SK-N-SH treated with all-trans-retinoic acid at 6 μM for 48 hours (cell line): ENCODE results near the gene VPS41.

Source experiments
- ATAC-seq: fragments of 200-7000 bp; cut with Tn5 transposase; 3 replicates; pipeline ENCODE4 v1.9.1; 2020; ENCODE audit warnings: mild to moderate bottlenecking, moderate library complexity
- BACH2 ChIP-seq: fragments of 250-450 bp; sonication (Bioruptor Pico); IDR thresholded peaks from 2 replicates; pipeline ENCODE4 v1.9.0; 2021; ENCODE audit warnings: mild to moderate bottlenecking, borderline replicate concordance
- CSDC2 ChIP-seq: fragments of 250-450 bp; sonication (Bioruptor Pico); IDR thresholded peaks from 2 replicates; pipeline ENCODE4 v1.5.0; 2020; ENCODE audit warnings: mild to moderate bottlenecking, moderate library complexity
- ESRRG ChIP-seq: fragments of 250-450 bp; sonication (Bioruptor Pico); IDR thresholded peaks from 2 replicates; pipeline ENCODE4 v1.6.1; 2021; ENCODE audit warnings: mild to moderate bottlenecking
- GLIS3 ChIP-seq: fragments of 250-450 bp; sonication (Bioruptor Pico); IDR thresholded peaks from 2 replicates; pipeline ENCODE4 v1.5.0; 2020; ENCODE audit warnings: mild to moderate bottlenecking, moderate library complexity
- ISL1 ChIP-seq: fragments of 250-450 bp; sonication (Bioruptor Pico); IDR thresholded peaks from 2 replicates; pipeline ENCODE4 v2.1.2; 2022; ENCODE audit warnings: mild to moderate bottlenecking, moderate library complexity
- OSR1 ChIP-seq: fragments of 250-450 bp; sonication (Bioruptor Pico); IDR thresholded peaks from 2 replicates; pipeline ENCODE4 v1.8.0; 2022; ENCODE audit warnings: moderate library complexity, mild to moderate bottlenecking, inconsistent platforms
- RARB ChIP-seq: fragments of 250-450 bp; sonication (Bioruptor Pico); IDR thresholded peaks from 2 replicates; pipeline ENCODE4 v1.8.0; 2021; ENCODE audit warnings: mild to moderate bottlenecking, moderate library complexity
- SNAI2 ChIP-seq: fragments of 250-450 bp; sonication (Bioruptor Pico); IDR thresholded peaks from 2 replicates; pipeline ENCODE4 v1.5.0; 2020; ENCODE audit warnings: mild to moderate bottlenecking, moderate library complexity
- TCF4 ChIP-seq: fragments of 250-450 bp; sonication (Bioruptor Pico); IDR thresholded peaks from 2 replicates; pipeline ENCODE4 v1.8.0; 2021; ENCODE audit warnings: mild to moderate bottlenecking, moderate library complexity, borderline replicate concordance
- TOX ChIP-seq: fragments of 250-450 bp; sonication (Bioruptor Pico); IDR thresholded peaks from 2 replicates; pipeline ENCODE4 v1.8.0; 2021; ENCODE audit warnings: mild to moderate bottlenecking, moderate library complexity, borderline replicate concordance
- ZC3H10 ChIP-seq: fragments of 250-450 bp; sonication (Bioruptor Pico); IDR thresholded peaks from 2 replicates; pipeline ENCODE4 v1.5.1; 2021; ENCODE audit warnings: mild to moderate bottlenecking, moderate library complexity
- ZFP3 ChIP-seq: fragments of 250-450 bp; sonication (Bioruptor Pico); IDR thresholded peaks from 2 replicates; pipeline ENCODE4 v1.5.0; 2020; ENCODE audit warnings: mild to moderate bottlenecking, moderate library complexity
- ZFP30 ChIP-seq: fragments of 450-650 bp; formaldehyde crosslinking; IDR thresholded peaks from 2 replicates; pipeline ENCODE4 v1.5.0; 2022; ENCODE audit warnings: mild to moderate bottlenecking, moderate library complexity
- ZNF565 ChIP-seq: fragments of 450-650 bp; formaldehyde crosslinking; conservative IDR thresholded peaks from 2 replicates; pipeline ENCODE4 v1.5.0; 2020; ENCODE audit warnings: low read depth, mild to moderate bottlenecking, moderate library complexity
- ZNF70 ChIP-seq: fragments of 450-650 bp; formaldehyde crosslinking; IDR thresholded peaks from 2 replicates; pipeline ENCODE4 v1.5.0; 2020; ENCODE audit warnings: mild to moderate bottlenecking, moderate library complexity
- ZNF8 ChIP-seq: fragments of 450-650 bp; formaldehyde crosslinking; IDR thresholded peaks from 2 replicates; pipeline ENCODE4 v1.5.0; 2020; ENCODE audit warnings: mild to moderate bottlenecking, moderate library complexity
- TF ChIP-seq, protein P1 (sequence below): fragments of 250-450 bp; sonication (Bioruptor Pico); IDR thresholded peaks from 2 replicates; pipeline ENCODE4 v1.5.1; 2020; ENCODE audit warnings: low read depth, mild to moderate bottlenecking, moderate library complexity
- TF ChIP-seq, protein P2 (sequence below): fragments of 250-450 bp; sonication (Bioruptor Pico); IDR thresholded peaks from 2 replicates; pipeline ENCODE4 v1.8.0; 2020; ENCODE audit warnings: mild to moderate bottlenecking, moderate library complexity, borderline replicate concordance
- TF ChIP-seq, protein P3 (sequence below): fragments of 250-450 bp; sonication (Bioruptor Pico); IDR thresholded peaks from 2 replicates; pipeline ENCODE4 v1.8.0; 2021; ENCODE audit warnings: low read depth, mild to moderate bottlenecking, moderate library complexity, borderline replicate concordance
- TF ChIP-seq, protein P4 (sequence below): fragments of 250-450 bp; sonication (Bioruptor Pico); IDR thresholded peaks from 2 replicates; pipeline ENCODE4 v1.5.0; 2020; ENCODE audit warnings: mild to moderate bottlenecking, moderate library complexity
- TF ChIP-seq, protein P5 (sequence below): fragments of 250-450 bp; sonication (Bioruptor Pico); IDR thresholded peaks from 2 replicates; pipeline ENCODE4 v1.5.1; 2021; ENCODE audit warnings: mild to moderate bottlenecking, moderate library complexity

The VPS41 gene

DNA sequence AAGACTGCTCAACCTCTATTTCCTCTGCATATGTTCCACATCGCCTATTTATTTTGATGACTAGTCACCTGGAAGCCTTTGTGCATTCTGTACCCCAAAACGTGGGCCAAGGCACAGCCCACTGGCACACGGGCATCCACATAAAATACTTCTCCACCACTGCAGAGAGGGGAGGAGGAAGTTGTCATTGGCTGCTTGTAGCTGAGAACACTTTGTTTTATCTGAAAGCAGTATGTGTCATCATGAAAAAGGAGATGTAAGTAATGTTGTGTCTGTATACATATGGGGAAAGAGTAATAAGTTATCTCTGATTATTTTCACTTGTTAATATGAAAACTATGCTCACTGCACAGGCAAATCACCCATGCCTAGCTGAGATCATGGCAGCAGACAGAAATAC is 229.6 kb downstream of the VPS41 start:
- no peak for ATAC-seq
- no peak for TF ChIP-seq BACH2

DNA sequence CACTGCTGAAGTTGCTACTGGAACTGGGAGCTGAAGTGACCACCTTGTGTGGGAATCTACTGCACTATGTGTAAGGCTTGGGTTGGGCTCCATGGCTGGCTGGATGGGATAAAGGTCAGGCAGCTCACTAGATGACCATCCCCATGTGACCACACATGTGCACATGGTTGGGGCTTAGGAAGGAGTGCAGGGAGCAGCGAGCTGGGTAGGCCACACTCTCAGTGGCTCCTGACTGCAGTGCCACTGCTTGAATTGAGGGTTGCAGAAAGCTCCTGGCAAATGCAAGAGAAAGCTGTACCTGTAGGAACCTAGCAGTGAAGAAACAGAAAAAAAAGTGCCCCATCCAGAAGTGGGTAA is 230.3 kb downstream of the VPS41 start:
- ATAC-seq = no peak
- no peak for TF ChIP-seq TCF4 (CRISPR knock-in tag)
- TF ChIP-seq ZNF565 = no peak
- TF ChIP-seq ZFP3 (CRISPR knock-in tag) = no peak
- TF ChIP-seq, protein P1, sequence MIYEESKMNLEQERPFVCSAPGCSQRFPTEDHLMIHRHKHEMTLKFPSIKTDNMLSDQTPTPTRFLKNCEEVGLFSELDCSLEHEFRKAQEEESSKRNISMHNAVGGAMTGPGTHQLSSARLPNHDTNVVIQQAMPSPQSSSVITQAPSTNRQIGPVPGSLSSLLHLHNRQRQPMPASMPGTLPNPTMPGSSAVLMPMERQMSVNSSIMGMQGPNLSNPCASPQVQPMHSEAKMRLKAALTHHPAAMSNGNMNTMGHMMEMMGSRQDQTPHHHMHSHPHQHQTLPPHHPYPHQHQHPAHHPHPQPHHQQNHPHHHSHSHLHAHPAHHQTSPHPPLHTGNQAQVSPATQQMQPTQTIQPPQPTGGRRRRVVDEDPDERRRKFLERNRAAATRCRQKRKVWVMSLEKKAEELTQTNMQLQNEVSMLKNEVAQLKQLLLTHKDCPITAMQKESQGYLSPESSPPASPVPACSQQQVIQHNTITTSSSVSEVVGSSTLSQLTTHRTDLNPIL = no peak

DNA sequence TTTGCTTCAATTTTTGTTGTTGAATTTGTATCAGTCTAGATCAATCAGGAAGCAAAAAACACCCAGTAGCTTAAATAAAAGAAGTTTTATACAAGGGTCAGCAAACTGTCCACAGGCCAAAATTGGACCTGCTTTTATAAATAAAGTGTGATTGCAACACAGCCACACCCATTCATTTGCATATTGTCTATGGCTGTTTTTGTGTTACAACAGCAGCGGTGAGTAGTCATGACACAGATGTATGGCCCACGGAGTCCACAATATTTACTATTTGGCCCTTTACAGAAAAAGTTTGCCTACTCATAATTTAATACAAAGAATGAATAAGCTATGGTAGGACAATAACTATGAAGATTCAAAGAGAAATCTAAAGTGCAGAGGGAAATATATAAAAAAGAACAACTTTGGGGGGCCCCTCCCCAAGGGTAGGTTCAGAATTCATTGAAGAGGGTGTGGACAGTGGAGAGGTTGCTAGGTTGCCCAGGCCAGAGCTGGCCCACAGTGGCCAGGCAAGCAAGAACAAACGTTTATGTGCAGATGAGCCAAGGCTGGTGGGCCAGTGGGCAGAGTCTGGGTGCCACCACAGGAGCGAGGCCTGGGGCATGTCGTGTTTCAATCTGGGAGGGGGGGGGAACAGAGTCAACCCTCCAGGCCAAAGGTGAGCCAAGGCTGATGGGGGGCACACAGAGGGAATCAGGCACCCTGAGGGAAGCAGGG is 230.9 kb downstream of the VPS41 start:
- ATAC-seq = no peak
- TF ChIP-seq OSR1 (CRISPR knock-in tag) (no peak), SNAI2 (no peak), ISL1 (CRISPR knock-in tag) (no peak), BACH2 (no peak), ESRRG (no peak), ZC3H10 (CRISPR knock-in tag) (no peak), ZNF8 (no peak), RARB (CRISPR knock-in tag) (no peak), ZNF565 (no peak)
- TF ChIP-seq, protein P2, sequence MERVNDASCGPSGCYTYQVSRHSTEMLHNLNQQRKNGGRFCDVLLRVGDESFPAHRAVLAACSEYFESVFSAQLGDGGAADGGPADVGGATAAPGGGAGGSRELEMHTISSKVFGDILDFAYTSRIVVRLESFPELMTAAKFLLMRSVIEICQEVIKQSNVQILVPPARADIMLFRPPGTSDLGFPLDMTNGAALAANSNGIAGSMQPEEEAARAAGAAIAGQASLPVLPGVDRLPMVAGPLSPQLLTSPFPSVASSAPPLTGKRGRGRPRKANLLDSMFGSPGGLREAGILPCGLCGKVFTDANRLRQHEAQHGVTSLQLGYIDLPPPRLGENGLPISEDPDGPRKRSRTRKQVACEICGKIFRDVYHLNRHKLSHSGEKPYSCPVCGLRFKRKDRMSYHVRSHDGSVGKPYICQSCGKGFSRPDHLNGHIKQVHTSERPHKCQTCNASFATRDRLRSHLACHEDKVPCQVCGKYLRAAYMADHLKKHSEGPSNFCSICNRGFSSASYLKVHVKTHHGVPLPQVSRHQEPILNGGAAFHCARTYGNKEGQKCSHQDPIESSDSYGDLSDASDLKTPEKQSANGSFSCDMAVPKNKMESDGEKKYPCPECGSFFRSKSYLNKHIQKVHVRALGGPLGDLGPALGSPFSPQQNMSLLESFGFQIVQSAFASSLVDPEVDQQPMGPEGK (CRISPR knock-in tag) = no peak
- TF ChIP-seq, protein P3, sequence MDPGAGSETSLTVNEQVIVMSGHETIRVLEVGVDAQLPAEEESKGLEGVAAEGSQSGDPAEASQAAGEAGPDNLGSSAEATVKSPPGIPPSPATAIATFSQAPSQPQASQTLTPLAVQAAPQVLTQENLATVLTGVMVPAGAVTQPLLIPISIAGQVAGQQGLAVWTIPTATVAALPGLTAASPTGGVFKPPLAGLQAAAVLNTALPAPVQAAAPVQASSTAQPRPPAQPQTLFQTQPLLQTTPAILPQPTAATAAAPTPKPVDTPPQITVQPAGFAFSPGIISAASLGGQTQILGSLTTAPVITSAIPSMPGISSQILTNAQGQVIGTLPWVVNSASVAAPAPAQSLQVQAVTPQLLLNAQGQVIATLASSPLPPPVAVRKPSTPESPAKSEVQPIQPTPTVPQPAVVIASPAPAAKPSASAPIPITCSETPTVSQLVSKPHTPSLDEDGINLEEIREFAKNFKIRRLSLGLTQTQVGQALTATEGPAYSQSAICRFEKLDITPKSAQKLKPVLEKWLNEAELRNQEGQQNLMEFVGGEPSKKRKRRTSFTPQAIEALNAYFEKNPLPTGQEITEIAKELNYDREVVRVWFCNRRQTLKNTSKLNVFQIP (CRISPR knock-in tag) = no peak

DNA sequence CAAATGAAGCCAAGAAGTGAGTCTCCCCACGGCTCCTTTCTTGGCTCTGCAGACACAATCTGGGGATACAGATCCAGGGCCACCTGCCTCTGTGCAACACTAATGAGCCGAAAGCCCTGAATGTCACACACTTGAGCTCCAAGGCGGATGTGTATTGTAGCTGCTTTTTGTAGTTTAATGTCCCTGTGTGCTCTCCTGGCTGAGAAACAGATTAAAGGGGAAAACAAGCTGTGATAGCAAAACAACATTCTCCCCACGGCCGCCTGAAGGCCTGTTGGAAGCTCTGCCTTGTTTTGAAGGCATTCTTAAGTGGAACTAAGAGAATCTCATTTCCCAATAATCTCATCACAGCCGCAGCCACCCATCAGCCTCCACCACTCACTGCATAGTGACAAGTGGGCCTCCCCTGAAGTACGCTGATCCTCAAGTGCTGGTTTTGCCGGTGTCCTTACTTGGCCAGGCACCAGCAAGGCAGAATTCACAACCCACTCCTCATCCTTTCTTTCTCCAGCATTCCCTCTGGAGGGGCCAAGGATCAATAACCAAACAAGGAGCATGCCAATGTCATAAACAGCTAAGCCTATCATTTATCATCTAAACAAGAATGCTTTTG is 233.4 kb downstream of the VPS41 start:
- ATAC-seq = no peak
- no peak for TF ChIP-seq GLIS3 (CRISPR knock-in tag)
- no peak for TF ChIP-seq SNAI2

DNA sequence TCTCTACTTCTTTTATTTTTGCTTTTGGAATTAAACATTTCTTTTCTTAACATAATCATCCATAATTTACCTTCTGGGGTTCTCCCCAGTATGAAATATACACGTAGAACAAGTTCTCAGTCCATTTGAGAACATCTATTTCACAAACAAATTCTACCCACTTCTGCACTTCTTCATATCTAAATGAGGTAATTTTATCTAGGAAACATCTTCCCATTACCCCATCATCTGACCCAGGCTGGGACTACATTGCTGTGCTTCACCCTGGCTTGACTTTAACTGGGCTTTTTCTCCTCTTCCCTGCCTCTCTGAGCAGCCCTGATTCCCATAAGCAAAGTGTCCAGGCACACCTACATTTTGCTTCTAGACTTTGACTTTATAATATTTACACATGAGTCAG is 234.5 kb downstream of the VPS41 start:
- ATAC-seq = no peak
- TF ChIP-seq OSR1 (CRISPR knock-in tag) (no peak), ZNF70 (CRISPR knock-in tag) (no peak), ZFP30 (CRISPR knock-in tag) (no peak), SNAI2 (no peak), TOX (CRISPR knock-in tag) (no peak), CSDC2 (CRISPR knock-in tag) (no peak), ZFP3 (CRISPR knock-in tag) (no peak), ZNF8 (no peak), ESRRG (no peak), TCF4 (CRISPR knock-in tag) (no peak)
- TF ChIP-seq, protein P4, sequence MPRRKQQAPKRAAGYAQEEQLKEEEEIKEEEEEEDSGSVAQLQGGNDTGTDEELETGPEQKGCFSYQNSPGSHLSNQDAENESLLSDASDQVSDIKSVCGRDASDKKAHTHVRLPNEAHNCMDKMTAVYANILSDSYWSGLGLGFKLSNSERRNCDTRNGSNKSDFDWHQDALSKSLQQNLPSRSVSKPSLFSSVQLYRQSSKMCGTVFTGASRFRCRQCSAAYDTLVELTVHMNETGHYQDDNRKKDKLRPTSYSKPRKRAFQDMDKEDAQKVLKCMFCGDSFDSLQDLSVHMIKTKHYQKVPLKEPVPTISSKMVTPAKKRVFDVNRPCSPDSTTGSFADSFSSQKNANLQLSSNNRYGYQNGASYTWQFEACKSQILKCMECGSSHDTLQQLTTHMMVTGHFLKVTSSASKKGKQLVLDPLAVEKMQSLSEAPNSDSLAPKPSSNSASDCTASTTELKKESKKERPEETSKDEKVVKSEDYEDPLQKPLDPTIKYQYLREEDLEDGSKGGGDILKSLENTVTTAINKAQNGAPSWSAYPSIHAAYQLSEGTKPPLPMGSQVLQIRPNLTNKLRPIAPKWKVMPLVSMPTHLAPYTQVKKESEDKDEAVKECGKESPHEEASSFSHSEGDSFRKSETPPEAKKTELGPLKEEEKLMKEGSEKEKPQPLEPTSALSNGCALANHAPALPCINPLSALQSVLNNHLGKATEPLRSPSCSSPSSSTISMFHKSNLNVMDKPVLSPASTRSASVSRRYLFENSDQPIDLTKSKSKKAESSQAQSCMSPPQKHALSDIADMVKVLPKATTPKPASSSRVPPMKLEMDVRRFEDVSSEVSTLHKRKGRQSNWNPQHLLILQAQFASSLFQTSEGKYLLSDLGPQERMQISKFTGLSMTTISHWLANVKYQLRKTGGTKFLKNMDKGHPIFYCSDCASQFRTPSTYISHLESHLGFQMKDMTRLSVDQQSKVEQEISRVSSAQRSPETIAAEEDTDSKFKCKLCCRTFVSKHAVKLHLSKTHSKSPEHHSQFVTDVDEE = no peak
- TF ChIP-seq, protein P5, sequence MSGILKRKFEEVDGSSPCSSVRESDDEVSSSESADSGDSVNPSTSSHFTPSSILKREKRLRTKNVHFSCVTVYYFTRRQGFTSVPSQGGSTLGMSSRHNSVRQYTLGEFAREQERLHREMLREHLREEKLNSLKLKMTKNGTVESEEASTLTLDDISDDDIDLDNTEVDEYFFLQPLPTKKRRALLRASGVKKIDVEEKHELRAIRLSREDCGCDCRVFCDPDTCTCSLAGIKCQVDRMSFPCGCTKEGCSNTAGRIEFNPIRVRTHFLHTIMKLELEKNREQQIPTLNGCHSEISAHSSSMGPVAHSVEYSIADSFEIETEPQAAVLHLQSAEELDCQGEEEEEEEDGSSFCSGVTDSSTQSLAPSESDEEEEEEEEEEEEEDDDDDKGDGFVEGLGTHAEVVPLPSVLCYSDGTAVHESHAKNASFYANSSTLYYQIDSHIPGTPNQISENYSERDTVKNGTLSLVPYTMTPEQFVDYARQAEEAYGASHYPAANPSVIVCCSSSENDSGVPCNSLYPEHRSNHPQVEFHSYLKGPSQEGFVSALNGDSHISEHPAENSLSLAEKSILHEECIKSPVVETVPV (CRISPR knock-in tag) = no peak
- TF ChIP-seq, protein P3 (CRISPR knock-in tag) = no peak
- TF ChIP-seq, protein P1 = no peak
